Epithelial cell of proximal tubule (primary cell): ENCODE measurements around the gene ACACA. TPM values are rescaled to one million over a fixed set of nuclear protein-coding genes. Genes with fewer than 3 reads are reported as not detected.

Experiments used
- DNase-seq: peaks from one replicate; pipeline ENCODE4 v3.0.0-alpha.2; 2011; ENCODE audit warnings: low read depth
- H3K4me3 ChIP-seq: 2 replicates; pipeline ENCODE4 v1.5.1; 2011; ENCODE audit warnings: low read depth, mild to moderate bottlenecking, low read length
- CTCF ChIP-seq: conservative IDR thresholded peaks from 2 replicates; pipeline ENCODE4 v1.5.1; 2012; ENCODE audit warnings: low read depth, mild to moderate bottlenecking, low read length
- total RNA-seq: library from RNA; depleted of rRNA; stranded (reverse); fragments of >200 nt; gene quantifications from 2 replicates; pipeline ENCODE4 v1.2.3, GENCODE V29; 2015

The ACACA gene
- total RNA-seq, 1 donor from 2014 or later, result 26.4 TPM

DNA sequence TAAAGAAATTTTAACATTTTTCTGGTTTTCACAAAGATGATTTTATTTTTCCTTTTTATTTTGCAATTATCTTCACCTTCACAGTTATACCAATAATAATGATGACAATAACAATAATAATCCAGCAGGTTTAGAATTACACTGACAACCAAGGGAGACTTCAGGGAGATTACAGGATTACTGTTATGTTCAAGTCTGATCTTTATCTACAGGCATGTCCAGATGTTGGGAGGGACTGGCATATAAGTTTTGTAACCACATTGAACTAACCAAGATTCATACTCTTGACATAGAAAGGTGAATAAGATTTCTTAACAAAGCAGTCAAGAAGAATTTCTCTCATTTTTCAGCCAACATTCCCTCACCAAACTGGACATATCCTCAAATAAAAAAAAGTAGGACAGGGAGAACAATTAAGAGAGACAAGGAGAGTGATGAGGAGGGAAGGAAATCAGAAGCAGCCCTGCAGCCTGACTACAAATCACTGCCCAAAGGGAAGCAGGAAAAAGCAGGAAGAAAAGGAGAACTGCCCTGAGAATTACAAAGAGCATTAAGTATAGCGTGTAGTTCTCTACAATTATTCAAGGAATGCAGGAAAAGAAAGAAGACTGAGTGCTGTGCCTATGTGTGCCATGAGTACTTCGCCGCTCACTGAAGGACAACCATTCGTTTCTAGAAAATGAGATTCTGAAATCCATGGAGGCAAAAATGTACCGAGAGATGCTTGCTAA lies 186.6 kb downstream of the ACACA start:
- H3K4me3 ChIP-seq, result no peak overlapping the region
- no peak for TF ChIP-seq CTCF
- DNase-seq, result no peak

DNA sequence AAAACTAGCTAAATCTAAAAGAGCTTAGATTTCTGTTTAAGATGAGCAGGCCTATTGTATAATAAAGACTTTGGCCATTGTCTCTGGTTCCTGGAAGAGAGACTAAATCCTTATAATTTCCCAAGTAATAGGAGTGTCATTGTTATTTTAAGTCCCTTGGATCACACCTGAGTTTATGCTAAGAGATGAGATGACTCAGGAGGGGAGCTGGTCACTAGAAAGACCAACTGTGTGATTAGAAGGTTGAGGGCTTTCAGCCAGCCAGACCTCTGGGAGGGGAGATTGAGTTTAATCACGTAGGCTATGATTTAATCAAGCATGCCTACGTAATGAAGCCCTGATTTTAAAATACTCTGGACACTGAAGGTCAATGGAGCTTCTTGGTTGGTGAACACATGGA lies 187.8 kb downstream of the ACACA start:
- TF ChIP-seq CTCF, result no peak
- DNase-seq, result no peak
- no peak overlapping the region for H3K4me3 ChIP-seq

- TF ChIP-seq CTCF, result no peak
- no peak for DNase-seq
- no peak overlapping the region for H3K4me3 ChIP-seq
Measured at GRCh38 chr17:37214416-37214815, 192.2 kb downstream of the ACACA start.

GRCh38 chr17:37213927-37214326 lies 192.7 kb downstream of the ACACA start:
- no peak for DNase-seq
- no peak overlapping the region for H3K4me3 ChIP-seq
- no peak for TF ChIP-seq CTCF

- DNase-seq, result no peak
- H3K4me3 ChIP-seq, result no peak overlapping the region
Measured at GRCh38 chr17:37212179-37212578, 194.5 kb downstream of the ACACA start.

GRCh38 chr17:37211136-37211535 lies 195.5 kb downstream of the ACACA start:
- no peak for DNase-seq
- H3K4me3 ChIP-seq, result no peak overlapping the region
- no peak for TF ChIP-seq CTCF

More at GRCh38 chr17:37212179-37212578, 194.5 kb downstream of the ACACA start:
- TF ChIP-seq CTCF, result peak; percentile 27

DNA sequence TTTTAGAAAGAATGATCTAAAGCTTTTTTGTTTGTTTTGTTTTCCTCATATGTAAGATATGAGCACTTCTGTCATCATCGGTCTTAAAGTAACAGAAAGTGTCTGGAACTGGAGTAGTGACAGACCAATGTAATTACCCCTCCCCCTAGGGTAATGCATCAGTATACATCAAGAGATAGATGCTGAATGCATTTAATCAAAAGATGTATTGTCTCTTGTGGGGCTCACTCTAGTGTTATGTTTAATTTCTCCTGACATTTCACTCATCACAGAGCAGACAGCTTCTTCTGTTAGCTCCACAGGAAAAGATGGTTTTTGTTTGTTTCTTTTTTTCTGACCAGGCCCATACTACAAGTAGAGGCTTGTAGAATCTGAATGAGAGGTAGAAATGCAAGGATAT lies 199.5 kb downstream of the ACACA start:
- no peak overlapping the region for H3K4me3 ChIP-seq
- TF ChIP-seq CTCF, result no peak
- DNase-seq, result no peak
